Measurements from ENCODE around the gene MS4A13. TPM values are rescaled to one million over a fixed set of nuclear protein-coding genes. Genes with fewer than 3 reads are reported as not detected.
A peak's percentile ranks its signal among the peaks of the same experiment; 100 is the strongest.

MS4A13 gene
- total RNA-seq, 4 donors from 2014 or later, result not detected

DNA sequence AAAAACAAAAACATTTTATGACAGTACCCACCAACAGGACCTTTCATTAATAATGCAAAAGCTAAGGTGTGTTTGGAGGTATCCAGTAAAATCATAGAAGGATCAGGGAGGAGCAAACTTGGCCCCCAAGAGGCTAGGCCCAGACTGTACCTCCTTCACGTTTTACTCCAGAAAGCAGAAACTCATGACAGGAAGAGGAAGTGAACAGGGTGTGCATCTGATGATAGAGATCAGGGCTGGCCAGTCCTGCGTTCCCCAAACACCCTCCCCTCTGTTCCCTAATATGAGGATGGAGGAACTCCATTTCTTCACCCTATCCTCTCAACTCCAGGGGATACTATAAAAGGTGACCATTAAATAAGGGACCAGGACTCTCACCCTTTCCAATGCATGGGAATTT lies 32.8 kb upstream of the MS4A13 start:
- in situ Hi-C loops (cut with MboI; ENCODE audit: low pct_ligation_motif_present in 1 of 4, low pct_unique_long_range_greater_than_20kb in 1 of 4, low sequenced_read_pairs in 3 of 4) (loop anchor here in 1 of 4 donors (10.0 kb wide), 1 partner anchor 118 kb away; no protein-coding TSS in a partner anchor), intact Hi-C loops (cut with DNase I; ENCODE audit: low total_unique reads) (no loop called here)
- Histone ChIP-seq H3K4me3 (no peak overlapping the region), H3K4me1 (no peaks in the 10 kb centered on the region), H3K27ac (no peak overlapping the region), H3K36me3 (no peaks in the 10 kb centered on the region), H3K27me3 (no peaks in the 10 kb centered on the region), H3K9me3 (no peaks in the 10 kb centered on the region)
- no peak for DNase-seq
- no peak for TF ChIP-seq EP300 (IDR thresholded peaks at IDR 0.05; ENCODE audit: low read depth)
- TF ChIP-seq, protein P1, sequence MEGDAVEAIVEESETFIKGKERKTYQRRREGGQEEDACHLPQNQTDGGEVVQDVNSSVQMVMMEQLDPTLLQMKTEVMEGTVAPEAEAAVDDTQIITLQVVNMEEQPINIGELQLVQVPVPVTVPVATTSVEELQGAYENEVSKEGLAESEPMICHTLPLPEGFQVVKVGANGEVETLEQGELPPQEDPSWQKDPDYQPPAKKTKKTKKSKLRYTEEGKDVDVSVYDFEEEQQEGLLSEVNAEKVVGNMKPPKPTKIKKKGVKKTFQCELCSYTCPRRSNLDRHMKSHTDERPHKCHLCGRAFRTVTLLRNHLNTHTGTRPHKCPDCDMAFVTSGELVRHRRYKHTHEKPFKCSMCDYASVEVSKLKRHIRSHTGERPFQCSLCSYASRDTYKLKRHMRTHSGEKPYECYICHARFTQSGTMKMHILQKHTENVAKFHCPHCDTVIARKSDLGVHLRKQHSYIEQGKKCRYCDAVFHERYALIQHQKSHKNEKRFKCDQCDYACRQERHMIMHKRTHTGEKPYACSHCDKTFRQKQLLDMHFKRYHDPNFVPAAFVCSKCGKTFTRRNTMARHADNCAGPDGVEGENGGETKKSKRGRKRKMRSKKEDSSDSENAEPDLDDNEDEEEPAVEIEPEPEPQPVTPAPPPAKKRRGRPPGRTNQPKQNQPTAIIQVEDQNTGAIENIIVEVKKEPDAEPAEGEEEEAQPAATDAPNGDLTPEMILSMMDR (IDR thresholded peaks at IDR 0.05), result no peak
- no peak for TF ChIP-seq POLR2AphosphoS5 (IDR thresholded peaks at IDR 0.05)
- TF ChIP-seq POLR2A (IDR thresholded peaks at IDR 0.05), result no peak
- WGBS, 2 donors (ENCODE audit: low coverage in 1 of 2), result 39 to 57% methylated on average over 2 of the region's 2 CpGs

DNA sequence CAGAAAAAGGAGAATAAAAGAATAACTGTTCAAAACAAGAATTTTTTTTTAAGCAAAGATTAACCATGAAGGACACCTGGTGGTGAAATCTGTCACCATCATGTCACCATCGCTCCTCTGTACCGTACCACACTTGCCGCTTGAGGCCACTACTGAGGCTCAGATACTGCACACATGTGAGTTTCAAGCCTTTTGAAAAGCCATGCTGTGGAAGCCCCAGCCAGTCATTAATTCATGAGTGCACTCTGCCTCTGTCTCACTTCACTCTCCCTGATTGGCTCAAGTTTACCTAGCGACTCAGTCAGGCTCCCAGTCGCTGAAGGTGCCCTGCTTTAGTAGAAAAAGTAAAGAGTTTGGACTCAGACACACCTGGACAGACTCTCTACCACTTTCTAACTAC lies 29.2 kb upstream of the MS4A13 start:
- no peak for TF ChIP-seq POLR2AphosphoS5 (IDR thresholded peaks at IDR 0.05)
- TF ChIP-seq, protein P1 (IDR thresholded peaks at IDR 0.05), result peak; percentile 26 to 57 (median 36)
- Histone ChIP-seq H3K9me3 (no peaks in the 10 kb centered on the region), H3K4me3 (no peak overlapping the region), H3K36me3 (no peaks in the 10 kb centered on the region), H3K4me1 (no peaks in the 10 kb centered on the region), H3K27ac (no peak overlapping the region), H3K27me3 (no peaks in the 10 kb centered on the region)
- 75 to 97% methylated on average over 5 of the region's 5 CpGs for WGBS, 2 donors (ENCODE audit: low coverage in 1 of 2)
- intact Hi-C loops (cut with DNase I; ENCODE audit: low total_unique reads) (no loop called here), in situ Hi-C loops (cut with MboI; ENCODE audit: low pct_ligation_motif_present in 1 of 4, low pct_unique_long_range_greater_than_20kb in 1 of 4, low sequenced_read_pairs in 3 of 4) (loop anchor here in 1 of 4 donors (10.0 kb wide), 1 partner anchor 121 kb away; no protein-coding TSS in a partner anchor)
- peak; percentile 34 for DNase-seq

DNA sequence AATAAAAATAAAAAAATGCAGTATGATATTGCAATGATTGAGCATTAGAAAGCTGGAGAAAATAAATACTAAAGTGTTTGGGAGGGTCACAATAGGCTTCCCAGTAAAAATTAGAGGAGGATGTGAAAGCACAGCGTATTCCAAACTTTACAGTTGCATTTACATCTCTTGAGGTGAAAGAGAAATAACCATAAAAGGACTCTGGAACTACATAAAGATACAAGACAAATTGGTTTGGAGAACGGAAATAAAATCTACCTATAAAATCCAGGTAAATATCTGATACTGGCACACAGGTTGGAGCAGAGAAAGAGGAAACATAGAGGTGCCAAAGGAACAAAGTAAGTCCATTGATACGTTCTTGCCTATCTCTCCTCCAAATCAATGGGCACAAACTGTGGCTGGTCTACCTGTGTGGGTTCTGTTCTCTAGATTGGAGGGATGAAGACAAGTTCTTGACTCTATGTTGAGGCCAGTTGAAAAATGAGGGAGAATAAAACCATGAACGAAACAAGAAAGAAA lies 22.6 kb upstream of the MS4A13 start, which contains the start of gene MS4A12:
Gene MS4A12, plus strand, starts transcription at position 291 of the 522 bp plus-strand sequence. CDS start 4,541 bp downstream, outside the sequence.
- intact Hi-C loops (cut with DNase I; ENCODE audit: low total_unique reads) (no loop called here), in situ Hi-C loops (cut with MboI; ENCODE audit: low pct_ligation_motif_present in 1 of 4, low pct_unique_long_range_greater_than_20kb in 1 of 4, low sequenced_read_pairs in 3 of 4) (no loop called here)
- no peaks in the 10 kb centered on the region for H3K9me3 ChIP-seq
- H3K4me3 ChIP-seq, result peak within 1 kb of the TSS in 1 of 4 donors; percentile 25
- 43 to 47% methylated on average over 4 of the region's 4 CpGs for WGBS, 2 donors (ENCODE audit: low coverage in 1 of 2)
- DNase-seq, result no peak
- peaks cover 0 to 6% (median 2%) of the 10 kb centered on the region in 4 donors for H3K4me1 ChIP-seq
- H3K36me3 ChIP-seq, result no peaks in the 10 kb centered on the region
- TF ChIP-seq, protein P1 (IDR thresholded peaks at IDR 0.05), result no peak
- TF ChIP-seq EP300 (IDR thresholded peaks at IDR 0.05; ENCODE audit: low read depth), result no peak
- peak; percentile 62 for TF ChIP-seq POLR2A (IDR thresholded peaks at IDR 0.05)
- peak in 2 of 3 donors; percentile 70 to 87 for TF ChIP-seq POLR2AphosphoS5 (IDR thresholded peaks at IDR 0.05)
- H3K27ac ChIP-seq, result peak within 1 kb of the TSS; percentile 41 to 67 (median 58)
- no peaks in the 10 kb centered on the region for H3K27me3 ChIP-seq

DNA sequence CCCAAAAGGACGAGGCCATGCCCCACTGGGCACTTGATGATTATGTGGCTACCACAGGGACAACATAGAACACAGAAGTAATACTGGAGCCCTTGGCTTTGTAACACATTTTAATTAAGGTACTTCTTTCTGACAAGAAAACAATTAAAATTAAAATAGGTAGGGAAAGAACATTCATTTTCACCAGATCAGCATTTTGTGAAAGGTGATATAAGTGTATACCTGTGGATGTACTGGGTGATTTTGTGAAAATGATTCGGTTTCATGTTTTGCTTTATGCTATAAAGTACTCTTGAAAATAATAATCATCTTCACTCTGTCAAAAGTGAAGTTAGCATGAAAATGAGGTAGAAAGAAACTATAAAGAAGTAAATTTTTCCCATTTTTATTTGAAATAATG lies 21.7 kb upstream of the MS4A13 start:
- Histone ChIP-seq H3K27ac (peak overlapping the region in 2 of 4 donors; percentile 58 to 59), H3K36me3 (no peaks in the 10 kb centered on the region), H3K9me3 (no peaks in the 10 kb centered on the region), H3K4me3 (peak overlapping the region in 2 of 4 donors; percentile 14 to 25), H3K27me3 (no peaks in the 10 kb centered on the region), H3K4me1 (peaks cover 0 to 6% (median 2%) of the 10 kb centered on the region in 4 donors)
- 90 to 91% methylated on average over 2 of the region's 2 CpGs for WGBS, 2 donors (ENCODE audit: low coverage in 1 of 2)
- TF ChIP-seq POLR2A (IDR thresholded peaks at IDR 0.05), result no peak
- DNase-seq, result no peak
- in situ Hi-C loops (cut with MboI; ENCODE audit: low pct_ligation_motif_present in 1 of 4, low pct_unique_long_range_greater_than_20kb in 1 of 4, low sequenced_read_pairs in 3 of 4), result no loop called here
- intact Hi-C loops (cut with DNase I; ENCODE audit: low total_unique reads), result no loop called here

DNA sequence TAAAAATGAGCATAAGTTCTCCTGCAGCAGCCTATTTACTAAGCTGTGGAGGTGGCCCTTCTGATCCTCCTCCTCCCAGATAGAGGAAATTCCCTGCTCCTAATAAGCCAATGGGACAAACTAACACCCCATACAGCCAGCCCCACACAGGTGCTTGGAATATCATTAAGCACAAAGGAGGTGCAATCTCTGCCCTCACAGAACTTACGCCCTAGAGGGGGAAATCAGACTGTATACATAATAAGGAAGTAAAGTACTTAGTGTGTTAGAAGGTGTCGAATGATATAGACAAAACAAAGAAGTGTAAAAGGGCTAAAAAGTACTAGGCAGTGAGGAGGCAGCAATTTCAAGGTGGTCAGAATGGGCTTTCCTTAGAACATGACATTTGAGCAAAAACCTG lies 16.8 kb upstream of the MS4A13 start:
- WGBS, 2 donors (ENCODE audit: low coverage in 1 of 2), result 27 to 59% methylated on average over 2 of the region's 2 CpGs
- Histone ChIP-seq H3K27ac (peak overlapping the region; percentile 51 to 82 (median 80)), H3K27me3 (no peaks in the 10 kb centered on the region), H3K4me3 (no peak overlapping the region), H3K36me3 (no peaks in the 10 kb centered on the region), H3K4me1 (peaks cover 3 to 42% (median 20%) of the 10 kb centered on the region in 4 donors), H3K9me3 (no peaks in the 10 kb centered on the region)
- in situ Hi-C loops (cut with MboI; ENCODE audit: low pct_ligation_motif_present in 1 of 4, low pct_unique_long_range_greater_than_20kb in 1 of 4, low sequenced_read_pairs in 3 of 4), result no loop called here
- no peak for DNase-seq
- TF ChIP-seq, protein P1 (IDR thresholded peaks at IDR 0.05), result no peak
- TF ChIP-seq POLR2AphosphoS5 (IDR thresholded peaks at IDR 0.05) (no peak), EP300 (IDR thresholded peaks at IDR 0.05; ENCODE audit: low read depth) (no peak), POLR2A (IDR thresholded peaks at IDR 0.05) (no peak)
- intact Hi-C loops (cut with DNase I; ENCODE audit: low total_unique reads), result no loop called here
